ENCODE data around the gene COL21A1. TPM values are rescaled to one million over a fixed set of nuclear protein-coding genes. Genes with fewer than 3 reads are reported as not detected.
A peak's percentile ranks its signal among the peaks of the same experiment; 100 is the strongest.

Gene COL21A1
- total RNA-seq, 1 donor from 2014 or later, result 24.5 TPM

DNA sequence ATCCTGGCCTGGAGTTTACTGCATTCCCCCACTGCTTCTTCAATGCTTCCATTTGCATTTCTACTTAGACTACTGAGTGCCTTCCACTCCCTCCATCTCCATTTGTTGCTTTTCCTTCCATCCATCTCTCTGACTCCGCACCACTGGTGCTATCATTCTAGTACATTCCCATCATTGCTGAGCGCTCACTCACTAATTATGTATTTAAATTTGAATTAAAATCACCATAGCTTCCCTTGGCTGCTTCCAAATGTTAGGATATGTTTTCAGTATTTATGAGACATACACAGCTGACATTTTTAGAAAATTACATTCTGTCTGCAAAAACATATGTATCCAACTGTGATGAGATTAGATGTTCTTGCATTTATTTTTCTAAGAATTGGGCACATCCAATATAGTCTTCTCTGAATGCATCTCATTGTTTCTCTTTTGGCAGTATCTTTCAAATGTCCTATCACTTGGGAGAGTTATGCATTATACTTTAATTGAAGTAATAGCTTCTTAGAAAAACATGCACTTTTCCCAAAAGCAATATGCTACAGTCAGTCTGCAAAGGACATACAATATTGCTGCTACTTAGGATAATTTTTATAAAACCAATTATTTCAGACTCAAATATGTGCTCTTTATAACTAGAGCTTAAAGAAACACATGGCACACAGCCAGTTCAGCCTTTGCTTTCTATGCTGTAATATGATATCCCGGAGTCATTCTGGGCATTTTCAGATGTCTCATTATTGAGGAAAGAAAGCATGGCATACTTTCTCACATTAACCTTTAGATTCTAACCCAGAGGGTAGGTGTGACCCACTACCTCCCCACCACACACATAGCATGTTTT lies 12.1 kb upstream of the COL21A1 start:
- no peak for DNase-seq (ENCODE audit: low spot score in 2 of 2)
- Histone ChIP-seq H3K27me3 (no peaks in the 10 kb centered on the region), H3K4me3 (no peak overlapping the region), H3K4me1 (peaks cover 0 to 23% of the 10 kb centered on the region in 2 donors), H3K36me3 (no peaks in the 10 kb centered on the region), H3K9me3 (no peaks in the 10 kb centered on the region), H3K27ac (no peak overlapping the region)
- TF ChIP-seq, protein P1, sequence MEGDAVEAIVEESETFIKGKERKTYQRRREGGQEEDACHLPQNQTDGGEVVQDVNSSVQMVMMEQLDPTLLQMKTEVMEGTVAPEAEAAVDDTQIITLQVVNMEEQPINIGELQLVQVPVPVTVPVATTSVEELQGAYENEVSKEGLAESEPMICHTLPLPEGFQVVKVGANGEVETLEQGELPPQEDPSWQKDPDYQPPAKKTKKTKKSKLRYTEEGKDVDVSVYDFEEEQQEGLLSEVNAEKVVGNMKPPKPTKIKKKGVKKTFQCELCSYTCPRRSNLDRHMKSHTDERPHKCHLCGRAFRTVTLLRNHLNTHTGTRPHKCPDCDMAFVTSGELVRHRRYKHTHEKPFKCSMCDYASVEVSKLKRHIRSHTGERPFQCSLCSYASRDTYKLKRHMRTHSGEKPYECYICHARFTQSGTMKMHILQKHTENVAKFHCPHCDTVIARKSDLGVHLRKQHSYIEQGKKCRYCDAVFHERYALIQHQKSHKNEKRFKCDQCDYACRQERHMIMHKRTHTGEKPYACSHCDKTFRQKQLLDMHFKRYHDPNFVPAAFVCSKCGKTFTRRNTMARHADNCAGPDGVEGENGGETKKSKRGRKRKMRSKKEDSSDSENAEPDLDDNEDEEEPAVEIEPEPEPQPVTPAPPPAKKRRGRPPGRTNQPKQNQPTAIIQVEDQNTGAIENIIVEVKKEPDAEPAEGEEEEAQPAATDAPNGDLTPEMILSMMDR (IDR thresholded peaks at IDR 0.05), result no peak
- intact Hi-C loops (cut with DNase I), result loop anchor here (5.0 kb wide), 1 partner anchor 33 kb away; no protein-coding TSS in a partner anchor

DNA sequence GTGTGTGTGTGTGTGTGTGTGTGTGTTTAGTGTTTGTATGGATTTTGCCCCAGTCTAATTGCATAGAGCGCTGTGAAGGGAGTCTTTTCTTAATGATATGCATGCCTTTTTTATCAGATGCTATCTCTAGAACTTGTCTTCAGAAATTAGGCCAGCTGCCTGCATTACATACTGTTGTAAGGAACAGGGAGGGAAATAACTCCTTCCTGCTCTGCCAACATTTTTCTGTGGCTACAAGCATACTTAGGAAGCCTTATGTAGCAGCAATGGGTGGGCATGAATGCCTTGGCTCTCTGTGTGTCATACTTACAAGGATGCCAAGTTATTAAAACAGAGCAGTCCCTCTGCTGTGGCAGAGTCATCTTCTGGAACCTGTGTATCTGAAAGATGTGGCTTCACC lies 8.0 kb upstream of the COL21A1 start:
- Histone ChIP-seq H3K4me3 (no peak overlapping the region), H3K4me1 (peaks cover 0 to 33% of the 10 kb centered on the region in 2 donors), H3K9me3 (no peaks in the 10 kb centered on the region), H3K27me3 (no peaks in the 10 kb centered on the region), H3K36me3 (no peaks in the 10 kb centered on the region), H3K27ac (peak overlapping the region; percentile 59 to 73)
- intact Hi-C loops (cut with DNase I), result loop anchor here (5.0 kb wide), 1 partner anchor 37 kb away; no protein-coding TSS in a partner anchor
- TF ChIP-seq, protein P1 (IDR thresholded peaks at IDR 0.05), result no peak
- DNase-seq (ENCODE audit: low spot score in 2 of 2), result peak in 1 of 2 donors; percentile 63

DNA sequence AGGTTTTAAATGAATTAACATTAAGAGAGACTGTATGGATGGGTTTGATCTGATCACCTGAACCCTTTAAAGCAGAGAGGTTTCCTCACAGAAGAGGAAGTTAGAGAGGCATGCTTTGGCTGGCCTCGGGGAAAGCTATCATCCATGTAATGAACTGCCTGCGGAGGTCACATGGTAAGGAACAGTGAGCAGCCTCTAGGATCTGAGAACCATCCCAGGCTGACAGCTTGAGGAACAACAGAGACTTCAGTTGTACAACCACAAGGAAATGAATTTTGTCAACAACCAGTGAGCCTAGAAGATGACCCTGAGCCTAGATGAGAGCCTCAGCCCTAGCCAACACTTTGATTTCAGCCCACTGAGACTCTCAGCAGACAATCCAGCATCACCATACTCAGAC lies 2.9 kb upstream of the COL21A1 start:
- H3K27ac ChIP-seq, result peak overlapping the region in 1 of 2 donors; percentile 7

DNA sequence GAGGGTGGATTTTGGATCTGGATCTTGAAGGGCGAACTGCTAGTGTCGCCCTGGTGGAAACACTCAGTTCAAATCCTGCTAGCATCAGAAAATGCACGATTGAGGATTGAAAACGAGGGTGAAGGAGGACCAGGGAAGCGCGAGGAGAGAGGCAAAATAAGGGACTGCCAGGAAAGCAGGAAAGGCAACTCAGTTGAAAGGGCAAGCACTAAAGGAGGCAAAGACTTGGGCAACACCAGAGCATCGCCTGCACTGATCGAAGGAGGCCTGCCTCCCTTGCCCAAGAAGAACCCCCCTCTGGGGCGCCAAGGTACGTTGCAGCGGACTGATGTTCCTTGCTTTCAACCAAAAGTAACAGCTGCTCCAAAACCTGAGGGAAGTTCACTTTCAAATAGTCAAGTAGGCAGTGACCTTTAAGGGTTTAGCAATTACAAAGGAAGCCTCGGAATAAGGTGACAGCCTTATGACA lies 308 bp upstream of the COL21A1 start:
- peak overlapping the region; percentile 56 to 81 for H3K4me3 ChIP-seq
- peaks cover 0 to 15% of the 10 kb centered on the region in 2 donors for H3K4me1 ChIP-seq
- intact Hi-C loops (cut with DNase I), result loop anchor here (5.0 kb wide), 2 partner anchors 155 to 200 kb away; no protein-coding TSS in a partner anchor
- H3K36me3 ChIP-seq, result no peaks in the 10 kb centered on the region
- DNase-seq (ENCODE audit: low spot score in 2 of 2), result no peak
- peak overlapping the region; percentile 84 to 88 for H3K27ac ChIP-seq
- TF ChIP-seq, protein P1 (IDR thresholded peaks at IDR 0.05), result no peak
- H3K9me3 ChIP-seq, result no peaks in the 10 kb centered on the region
- no peaks in the 10 kb centered on the region for H3K27me3 ChIP-seq

More for the DNA sequence above, 2.9 kb upstream of the COL21A1 start:
- TF ChIP-seq, protein P1 (IDR thresholded peaks at IDR 0.05), result no peak
- Histone ChIP-seq H3K4me1 (peaks cover 0 to 22% of the 10 kb centered on the region in 2 donors), H3K27me3 (no peaks in the 10 kb centered on the region), H3K9me3 (no peaks in the 10 kb centered on the region), H3K36me3 (no peaks in the 10 kb centered on the region), H3K4me3 (no peak overlapping the region)
- intact Hi-C loops (cut with DNase I), result no loop called here
- no peak for DNase-seq (ENCODE audit: low spot score in 2 of 2)

DNA sequence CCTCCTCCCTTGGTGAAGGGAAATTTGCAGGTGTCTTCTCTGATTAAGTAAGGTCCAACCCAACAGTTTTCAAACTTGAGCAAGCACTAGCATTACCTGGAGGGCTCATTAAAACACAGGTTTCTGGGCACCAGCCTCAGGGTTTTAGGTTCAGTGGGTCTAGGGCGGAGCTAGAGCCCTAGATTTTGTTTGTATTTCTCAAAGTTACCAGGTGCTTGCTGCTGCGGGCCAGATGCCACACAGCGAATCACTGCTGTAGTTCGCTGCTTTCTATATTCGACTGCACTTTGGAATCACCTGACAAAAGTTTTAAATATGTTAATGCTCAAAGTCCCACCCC lies 869 bp downstream of the COL21A1 start:
- Histone ChIP-seq H3K27ac (peak overlapping the region; percentile 84 to 88), H3K27me3 (no peaks in the 10 kb centered on the region), H3K36me3 (no peaks in the 10 kb centered on the region), H3K4me3 (peak overlapping the region; percentile 56 to 81), H3K4me1 (peaks cover 0 to 13% of the 10 kb centered on the region in 2 donors), H3K9me3 (no peaks in the 10 kb centered on the region)
- TF ChIP-seq, protein P1 (IDR thresholded peaks at IDR 0.05), result no peak
- intact Hi-C loops (cut with DNase I), result loop anchor here (5.0 kb wide), 2 partner anchors 154 to 199 kb away; no protein-coding TSS in a partner anchor
- DNase-seq (ENCODE audit: low spot score in 2 of 2), result peak in 1 of 2 donors; percentile 65
